Smooth muscle cell (in vitro differentiated cells): ENCODE data around the gene MED27. TPM values are rescaled to one million over a fixed set of nuclear protein-coding genes. Genes with fewer than 3 reads are reported as not detected.

Experiments
- DNase-seq: peaks from one replicate; lab custom pipeline; 2025; ENCODE audit not compliant: unreplicated experiment; lab: John Stamatoyannopoulos, UW
- H2AFZ ChIP-seq: fragments of 200-600 bp; sonication (generic); 2 replicates; pipeline ENCODE4 v1.6.0; 2016; ENCODE audit warnings: antibody characterized with exemption, low read depth, mild to moderate bottlenecking
- H3F3A ChIP-seq: fragments of 200-600 bp; sonication (generic); 2 replicates; pipeline ENCODE4 v1.6.0; 2017; ENCODE audit warnings: antibody characterized with exemption, low read depth
- H3K27ac ChIP-seq: fragments of 200-600 bp; sonication (generic); 2 replicates; pipeline ENCODE4 v1.5.1; 2016; ENCODE audit warnings: low read depth, mild to moderate bottlenecking
- H3K27me3 ChIP-seq: fragments of 200-600 bp; sonication (generic); 2 replicates; pipeline ENCODE4 v1.6.1; 2016; ENCODE audit warnings: low read depth, mild to moderate bottlenecking
- H3K36me3 ChIP-seq: fragments of 200-600 bp; sonication (generic); 2 replicates; pipeline ENCODE4 v1.5.1; 2016; ENCODE audit warnings: low read depth
- H3K4me1 ChIP-seq: fragments of 200-600 bp; sonication (generic); 2 replicates; pipeline ENCODE4 v1.5.1; 2016; ENCODE audit warnings: low read depth
- H3K4me2 ChIP-seq: fragments of 200-600 bp; sonication (generic); 2 replicates; pipeline ENCODE4 v1.6.0; 2016; ENCODE audit warnings: mild to moderate bottlenecking
- H3K4me3 ChIP-seq: fragments of 200-600 bp; sonication (generic); 2 replicates; pipeline ENCODE4 v1.5.1; 2016; ENCODE audit warnings: mild to moderate bottlenecking
- H3K79me2 ChIP-seq: fragments of 200-600 bp; sonication (generic); 2 replicates; pipeline ENCODE4 v1.6.0; 2016; ENCODE audit warnings: low read depth, mild to moderate bottlenecking
- H3K9ac ChIP-seq: fragments of 200-600 bp; sonication (generic); 2 replicates; pipeline ENCODE4 v1.6.0; 2016; ENCODE audit warnings: low read depth
- H3K9me3 ChIP-seq: fragments of 200-600 bp; sonication (generic); replicated peaks from 2 replicates; pipeline ENCODE4 v1.5.1; 2016; ENCODE audit warnings: low read depth
- H4K20me1 ChIP-seq: fragments of 200-600 bp; sonication (generic); 2 replicates; pipeline ENCODE4 v1.6.0; 2016; ENCODE audit warnings: low read depth
- CTCF ChIP-seq: fragments of 200-600 bp; sonication (generic); IDR thresholded peaks from 2 replicates; pipeline ENCODE4 v1.5.1; 2017; ENCODE audit warnings: borderline replicate concordance, mild to moderate bottlenecking, antibody characterized with exemption; ENCODE audit not compliant: insufficient read depth, poor library complexity, severe bottlenecking
- WGBS: methylation state at CpG from one replicate; pipeline ENCODE4 v1.1.7; 2016; ENCODE audit warnings: low lambda C conversion rate; 5-methylcytosine and 5-hydroxymethylcytosine counted together
- polyA plus RNA-seq: library from polyadenylated mRNA; unstranded; fragments of >200 nt; fragmentation: Nextera tagmentation; extraction: Ambion mirVana; gene quantifications from 2 replicates; pipeline ENCODE4 v1.2.1, GENCODE V29; 2016
- total RNA-seq: library from RNA; depleted of rRNA; stranded (reverse); fragments of >200 nt; gene quantifications from 2 replicates; pipeline ENCODE4 v1.2.3, GENCODE V29; 2014

The MED27 gene
- total and polyA plus RNA-seq, 2 experiments from 2014 or later, result 24.0 to 50.0 TPM

GRCh38 chr9:131854896-131855613 is 224.6 kb downstream of the MED27 start:
- 66% methylated on average over 21 of the region's 21 CpGs for WGBS
- no peaks in the 10 kb centered on the region for H3K4me1 ChIP-seq
- H3F3A ChIP-seq, result no peaks in the 10 kb centered on the region
- H3K4me3 ChIP-seq, result no peak overlapping the region
- H3K27ac ChIP-seq, result no peak overlapping the region
- no peak overlapping the region for H3K9ac ChIP-seq
- H4K20me1 ChIP-seq, result no peaks in the 10 kb centered on the region
- H2AFZ ChIP-seq, result no peak overlapping the region
- H3K9me3 ChIP-seq, result no peaks in the 10 kb centered on the region
- no peaks in the 10 kb centered on the region for H3K79me2 ChIP-seq
- no peaks in the 10 kb centered on the region for H3K27me3 ChIP-seq
- DNase-seq, result no peak
- no peak for TF ChIP-seq CTCF
- H3K36me3 ChIP-seq, result no peaks in the 10 kb centered on the region
- H3K4me2 ChIP-seq, result no peak overlapping the region

GRCh38 chr9:131854334-131854733 is 225.3 kb downstream of the MED27 start:
- TF ChIP-seq CTCF, result no peak

GRCh38 chr9:131853434-131853833 is 226.2 kb downstream of the MED27 start:
- DNase-seq, result no peak
- Histone ChIP-seq H3K4me2 (no peak overlapping the region), H4K20me1 (no peaks in the 10 kb centered on the region), H2AFZ (no peak overlapping the region), H3K27me3 (no peaks in the 10 kb centered on the region), H3F3A (no peaks in the 10 kb centered on the region), H3K4me1 (no peaks in the 10 kb centered on the region), H3K36me3 (no peaks in the 10 kb centered on the region), H3K9me3 (no peaks in the 10 kb centered on the region), H3K27ac (no peak overlapping the region), H3K9ac (no peak overlapping the region), H3K79me2 (no peaks in the 10 kb centered on the region), H3K4me3 (no peak overlapping the region)
- TF ChIP-seq CTCF, result no peak
- 79% methylated on average over 7 of the region's 7 CpGs for WGBS

More at GRCh38 chr9:131854334-131854733, 225.3 kb downstream of the MED27 start:
- no peaks in the 10 kb centered on the region for H3K79me2 ChIP-seq
- 83% methylated on average over 8 of the region's 8 CpGs for WGBS
- no peaks in the 10 kb centered on the region for H3F3A ChIP-seq
- H3K9ac ChIP-seq, result no peak overlapping the region
- no peaks in the 10 kb centered on the region for H3K9me3 ChIP-seq
- H3K27me3 ChIP-seq, result no peaks in the 10 kb centered on the region
- no peaks in the 10 kb centered on the region for H4K20me1 ChIP-seq
- H3K27ac ChIP-seq, result no peak overlapping the region
- DNase-seq, result no peak
- no peak overlapping the region for H3K4me3 ChIP-seq
- H3K36me3 ChIP-seq, result no peaks in the 10 kb centered on the region
- H3K4me1 ChIP-seq, result no peaks in the 10 kb centered on the region
- no peak overlapping the region for H2AFZ ChIP-seq
- H3K4me2 ChIP-seq, result no peak overlapping the region

- no peak overlapping the region for H2AFZ ChIP-seq
- no peaks in the 10 kb centered on the region for H3F3A ChIP-seq
- no peak overlapping the region for H3K4me2 ChIP-seq
- H3K4me1 ChIP-seq, result no peaks in the 10 kb centered on the region
- no peak for TF ChIP-seq CTCF
- H3K79me2 ChIP-seq, result no peaks in the 10 kb centered on the region
- no peaks in the 10 kb centered on the region for H3K36me3 ChIP-seq
- H3K27me3 ChIP-seq, result peaks cover 3% of the 10 kb centered on the region
- no peak for DNase-seq
- H4K20me1 ChIP-seq, result no peaks in the 10 kb centered on the region
- no peak overlapping the region for H3K27ac ChIP-seq
- 77% methylated on average over 7 of the region's 7 CpGs for WGBS
- no peak overlapping the region for H3K4me3 ChIP-seq
- H3K9me3 ChIP-seq, result no peaks in the 10 kb centered on the region
- no peak overlapping the region for H3K9ac ChIP-seq
Observed at GRCh38 chr9:131851414-131851813, 228.3 kb downstream of the MED27 start.
